Testis (tissue), 2 donors: ENCODE results near the gene KRTAP21-2.

Experiments used
- CTCF ChIP-seq, 3 experiments: fragments of 450-650 bp in 2 of 3; fragments of 200-600 bp in 1 of 3; sonication (generic) in 1 of 3; IDR thresholded peaks; one replicate each; pipeline ENCODE4 v1.5.1; 2016 to 2019; ENCODE audit warnings: antibody characterized with exemption in 3 of 3, mild to moderate bottlenecking in 2 of 3, moderate library complexity in 1 of 3
- POLR2A ChIP-seq: fragments of 450-650 bp; IDR thresholded peaks from one replicate; pipeline ENCODE4 v1.6.1; 2017; ENCODE audit warnings: antibody characterized with exemption, mild to moderate bottlenecking, moderate library complexity

- no peak for TF ChIP-seq POLR2A
- TF ChIP-seq CTCF (IDR thresholded peaks at IDR 0.05), result no peak
These were observed 11.2 kb upstream of the KRTAP21-2 start for GRCh38 chr21:30758306-30758705.
